ENCODE measurements around the gene C9.
"Not testable (repeated sequence)": the region's sequence is repeated elsewhere in the genome, so short reads cannot be mapped to it uniquely, and the experiment has no call there.

C9 gene

DNA sequence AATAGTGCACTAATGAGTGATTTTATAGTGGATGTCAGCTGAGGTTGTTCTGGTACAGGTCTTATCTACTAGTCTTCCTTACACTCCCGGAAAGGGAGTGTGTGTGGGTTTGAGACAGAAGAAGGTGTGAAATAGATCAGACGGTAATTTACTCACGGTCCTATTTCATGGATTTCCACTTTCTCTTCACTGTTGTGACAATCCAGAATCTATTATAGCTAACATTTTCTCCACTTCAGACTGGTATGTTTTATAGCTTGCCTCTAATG, 7.0 kb upstream of the C9 start:
- DNase-seq (ENCODE audit: low read depth in 2 of 2), result no peak

DNA sequence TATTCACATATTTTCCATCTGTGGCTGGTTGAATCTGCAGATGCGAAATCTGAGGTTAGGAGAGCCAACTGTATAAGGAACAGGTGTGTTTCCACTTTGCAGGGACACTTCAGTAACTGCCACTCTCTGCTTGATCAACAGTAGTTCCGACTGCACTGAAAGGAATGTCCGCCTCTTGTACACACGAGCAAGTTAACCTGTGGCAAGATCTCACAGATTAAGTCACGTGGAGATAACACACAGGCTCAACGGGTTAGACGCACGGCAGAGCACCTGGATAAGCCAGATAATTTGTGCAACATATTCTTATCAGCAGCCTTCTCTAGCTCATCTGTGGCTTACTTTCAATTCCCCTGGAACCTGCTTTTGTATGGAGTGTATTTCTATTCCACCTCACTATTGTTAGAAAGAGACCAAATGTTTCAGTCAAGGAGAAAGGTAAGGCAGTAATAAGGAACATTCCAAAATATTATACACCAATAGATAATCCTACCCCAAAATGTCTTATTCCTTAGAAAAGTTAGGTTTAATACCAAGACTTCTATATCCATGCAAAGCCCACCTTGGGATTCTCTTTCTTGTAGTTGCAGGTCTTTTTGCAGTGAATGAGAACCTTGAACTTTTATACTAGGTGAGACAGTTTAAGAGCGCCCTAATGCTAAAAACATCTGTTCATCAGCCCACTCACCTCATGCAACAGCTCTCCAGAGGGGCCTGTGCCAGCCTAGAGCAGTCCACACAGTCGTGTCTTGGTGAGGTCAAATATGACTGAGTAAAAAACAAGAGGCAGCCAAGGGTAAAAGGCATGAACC, 6.5 kb upstream of the C9 start:
- no peak for DNase-seq (ENCODE audit: low read depth in 2 of 2)

GRCh38 chr5:39369123-39369815, 5.0 kb upstream of the C9 start:
- DNase-seq (ENCODE audit: low read depth in 2 of 2), result no peak

GRCh38 chr5:39368116-39368515, 3.8 kb upstream of the C9 start:
- DNase-seq (ENCODE audit: low read depth in 2 of 2), result no peak

GRCh38 chr5:39367711-39368110, 3.4 kb upstream of the C9 start:
- DNase-seq (ENCODE audit: low read depth in 2 of 2), result no peak

GRCh38 chr5:39363217-39363616, 1.1 kb downstream of the C9 start:
- no peak for DNase-seq (ENCODE audit: low read depth in 2 of 2)

DNA sequence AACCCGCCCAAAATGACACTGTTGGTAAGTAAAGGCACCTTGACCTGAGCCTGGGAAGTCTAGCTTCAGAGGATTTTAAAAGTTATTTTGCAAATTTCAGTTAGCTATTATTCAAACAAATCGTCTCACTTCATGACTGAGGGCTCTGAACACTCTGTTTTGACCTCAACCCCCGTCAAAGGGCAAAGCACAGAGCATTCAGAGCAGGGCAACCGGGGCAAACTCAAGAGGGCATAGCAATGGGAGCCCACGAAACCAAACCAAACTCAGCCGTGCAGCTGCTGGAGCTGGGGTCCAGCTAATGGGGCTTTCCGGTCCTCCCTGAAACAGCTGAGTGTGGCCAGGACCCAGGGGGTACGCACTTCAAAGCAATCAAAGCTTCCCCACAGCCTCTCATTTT, 1.6 kb downstream of the C9 start:
- no peak for DNase-seq (ENCODE audit: low read depth in 2 of 2)

DNA sequence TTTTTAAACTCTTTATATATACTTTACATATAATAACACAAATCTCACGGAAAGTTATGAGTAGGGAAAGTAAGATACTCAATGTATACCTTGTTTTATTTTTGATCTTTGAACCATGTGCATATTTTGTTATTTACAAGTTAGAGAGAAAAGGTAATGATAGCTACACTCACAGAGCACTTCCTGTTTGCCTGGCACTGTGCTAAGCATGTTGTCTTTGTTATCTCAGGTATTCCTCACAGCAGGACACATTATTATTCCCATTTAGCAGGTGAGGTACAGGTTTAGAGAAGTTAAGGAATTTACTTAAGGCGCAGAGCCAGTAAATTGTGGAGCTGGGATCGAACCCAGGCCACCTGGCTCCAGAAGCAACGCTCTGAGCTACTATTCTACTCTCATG, 3.0 kb downstream of the C9 start:
- DNase-seq (ENCODE audit: low read depth in 2 of 2), result no peak

- no peak for DNase-seq (ENCODE audit: low read depth in 2 of 2)
Observed at GRCh38 chr5:39360471-39361111, 3.7 kb downstream of the C9 start.

DNA sequence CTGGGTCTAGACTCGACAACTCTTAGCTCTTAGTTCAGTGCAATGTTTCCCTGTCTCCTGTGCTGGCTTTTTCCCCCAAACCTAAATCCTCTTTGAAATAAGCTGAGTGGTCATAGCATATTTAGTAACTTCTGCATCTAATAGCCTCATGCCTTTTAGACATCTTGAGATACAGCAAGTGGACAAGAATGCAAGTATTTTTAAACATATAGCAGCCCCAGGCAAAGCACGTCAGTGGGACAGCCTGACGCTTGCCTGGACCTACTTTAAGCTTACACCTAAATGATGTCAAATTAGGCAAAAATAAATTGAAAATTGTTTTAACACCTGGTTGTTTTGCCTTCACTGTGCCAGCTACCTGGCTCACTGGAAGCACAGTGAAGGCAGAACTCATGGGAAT, 8.0 kb downstream of the C9 start:
- no peak for DNase-seq (ENCODE audit: low read depth in 2 of 2)

DNA sequence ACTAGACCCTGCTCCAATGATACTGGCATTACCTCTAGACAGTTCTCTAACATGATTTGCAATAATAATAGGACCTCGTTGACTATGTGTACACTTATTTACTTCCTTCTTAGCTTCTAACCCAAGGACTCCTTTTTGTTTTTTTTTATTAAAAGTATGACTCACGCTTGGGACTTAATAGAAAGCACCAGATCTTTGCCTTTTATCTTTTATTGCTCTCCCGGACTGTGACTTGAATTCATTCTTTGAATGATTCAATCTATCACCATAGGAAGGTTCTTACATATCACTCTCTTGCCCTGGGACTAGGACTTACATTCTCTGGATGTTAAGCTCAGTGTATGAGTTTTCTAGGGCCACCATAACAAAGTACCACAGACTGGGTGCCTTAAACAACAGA, 9.0 kb downstream of the C9 start:
- DNase-seq (ENCODE audit: low read depth in 2 of 2), result no peak

GRCh38 chr5:39353717-39354399, 10.4 kb downstream of the C9 start:
- DNase-seq (ENCODE audit: low read depth in 2 of 2), result no peak

DNA sequence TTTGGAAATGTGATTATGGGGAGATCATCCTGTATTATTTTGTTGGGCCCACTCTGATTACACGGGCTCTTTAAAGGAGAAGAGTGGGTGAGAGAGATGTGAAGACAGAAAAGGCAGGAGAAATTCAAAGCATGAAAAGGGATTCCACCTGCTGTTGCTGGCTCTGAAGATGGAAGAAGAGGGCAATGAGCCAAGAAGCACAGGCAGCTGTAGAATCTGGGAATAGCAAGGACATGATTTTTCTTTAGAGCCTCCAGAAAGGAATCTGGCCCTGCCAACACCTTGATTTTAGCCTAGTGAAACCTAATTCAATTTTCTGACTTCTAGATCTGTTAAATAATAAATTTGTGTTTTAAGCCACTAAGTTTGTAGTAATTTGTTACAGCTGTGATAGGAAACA, 11.3 kb downstream of the C9 start:
- DNase-seq (ENCODE audit: low read depth in 2 of 2), result no peak

DNA sequence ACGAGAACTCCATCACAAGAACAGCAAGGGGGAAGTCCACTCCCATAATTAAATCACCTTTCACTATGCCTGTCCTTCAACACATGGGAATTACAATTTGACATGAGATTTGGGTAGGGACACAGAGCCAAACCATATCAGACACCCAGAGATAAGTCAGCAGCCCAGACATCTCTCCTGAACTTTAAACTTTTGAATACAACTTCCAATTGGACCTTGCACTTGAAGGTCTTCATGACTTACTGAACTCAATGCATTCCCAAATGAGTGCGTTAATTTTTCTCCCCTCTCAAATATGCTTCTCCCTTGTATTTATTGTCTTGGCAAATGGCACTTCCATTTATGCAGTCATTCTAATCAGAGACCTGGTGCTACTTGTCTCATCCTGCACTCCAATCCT, 12.1 kb downstream of the C9 start:
- DNase-seq (ENCODE audit: low read depth in 2 of 2), result no peak

GRCh38 chr5:39349484-39349883, 14.8 kb downstream of the C9 start:
- no peak for DNase-seq (ENCODE audit: low read depth in 2 of 2)

- DNase-seq (ENCODE audit: low read depth in 2 of 2), result no peak
Observed at GRCh38 chr5:39342460-39342859, 21.8 kb downstream of the C9 start.

DNA sequence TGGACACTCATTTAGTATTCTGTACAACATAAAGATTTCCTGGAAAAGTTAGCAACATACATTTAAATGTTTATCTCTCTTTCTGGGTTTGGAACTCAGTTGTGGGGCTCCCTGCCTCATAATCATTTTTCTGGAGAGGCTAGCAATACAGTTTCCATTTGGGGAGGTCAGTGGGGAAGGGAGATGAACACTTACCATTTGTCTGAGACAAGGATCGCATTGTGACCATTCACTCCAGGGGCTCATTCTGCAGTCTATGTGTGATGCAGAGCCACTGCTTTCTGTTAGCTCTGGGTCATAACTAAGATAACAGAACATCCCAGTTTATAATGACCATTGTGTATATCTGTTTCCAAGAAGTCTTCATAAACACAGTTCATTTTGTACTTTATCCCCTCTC, 22.4 kb downstream of the C9 start:
- DNase-seq (ENCODE audit: low read depth in 2 of 2), result no peak

GRCh38 chr5:39340506-39340905, 23.8 kb downstream of the C9 start:
- no peak for DNase-seq (ENCODE audit: low read depth in 2 of 2)

DNA sequence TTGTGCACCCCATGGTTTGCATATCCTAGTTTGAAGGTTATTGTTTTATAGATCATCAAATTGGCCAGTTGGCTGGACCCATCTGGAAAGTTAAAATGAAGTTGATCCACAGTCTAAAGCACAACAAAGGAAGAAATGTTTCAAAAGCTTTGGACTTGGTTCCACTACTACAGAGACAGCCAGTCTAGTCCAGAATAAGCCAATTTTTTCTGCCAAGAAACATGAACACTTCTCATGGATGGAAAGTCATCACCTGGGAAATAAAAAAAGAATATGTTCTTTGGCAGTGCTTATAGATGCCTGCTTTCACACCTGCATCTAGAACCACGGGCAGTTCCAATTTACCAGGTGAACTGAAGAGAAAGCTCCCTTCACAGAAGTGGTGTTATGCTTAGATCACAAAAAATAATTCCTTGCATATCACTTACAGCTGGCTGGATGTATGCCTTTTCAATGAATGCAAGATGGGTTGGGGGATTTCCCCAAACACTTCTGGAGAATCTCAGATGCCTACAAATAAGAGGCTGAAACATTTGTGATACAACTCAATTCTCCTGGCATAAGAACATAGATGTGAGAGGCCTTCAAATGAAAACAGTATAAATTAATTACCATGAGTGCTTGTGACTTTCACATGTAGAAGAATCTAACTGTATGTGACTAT, 26.9 kb downstream of the C9 start:
- DNase-seq (ENCODE audit: low read depth in 2 of 2), result no peak

DNA sequence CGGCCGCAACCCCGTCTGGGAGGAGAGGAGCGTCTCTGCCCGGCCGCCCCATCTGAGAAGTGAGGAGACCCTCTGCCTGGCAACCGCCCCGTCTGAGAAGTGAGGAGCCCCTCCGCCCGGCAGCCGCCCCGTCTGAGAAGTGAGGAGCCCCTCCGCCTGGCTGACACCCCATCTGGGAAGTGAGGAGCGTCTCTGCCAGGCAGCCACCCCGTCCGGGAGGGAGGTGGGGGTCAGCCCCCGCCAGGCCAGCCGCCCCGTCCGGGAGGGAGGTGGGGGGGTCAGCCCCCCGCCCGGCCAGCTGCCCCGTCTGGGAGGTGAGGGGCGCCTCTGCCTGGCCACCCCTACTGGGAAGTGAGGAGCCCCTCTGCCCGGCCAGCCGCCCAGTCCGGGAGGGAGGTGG, 30.0 kb downstream of the C9 start:
- not testable (repeated sequence) for DNase-seq (ENCODE audit: low read depth in 2 of 2)

GRCh38 chr5:39333104-39333503, 31.2 kb downstream of the C9 start:
- DNase-seq (ENCODE audit: low read depth in 2 of 2), result no peak

DNA sequence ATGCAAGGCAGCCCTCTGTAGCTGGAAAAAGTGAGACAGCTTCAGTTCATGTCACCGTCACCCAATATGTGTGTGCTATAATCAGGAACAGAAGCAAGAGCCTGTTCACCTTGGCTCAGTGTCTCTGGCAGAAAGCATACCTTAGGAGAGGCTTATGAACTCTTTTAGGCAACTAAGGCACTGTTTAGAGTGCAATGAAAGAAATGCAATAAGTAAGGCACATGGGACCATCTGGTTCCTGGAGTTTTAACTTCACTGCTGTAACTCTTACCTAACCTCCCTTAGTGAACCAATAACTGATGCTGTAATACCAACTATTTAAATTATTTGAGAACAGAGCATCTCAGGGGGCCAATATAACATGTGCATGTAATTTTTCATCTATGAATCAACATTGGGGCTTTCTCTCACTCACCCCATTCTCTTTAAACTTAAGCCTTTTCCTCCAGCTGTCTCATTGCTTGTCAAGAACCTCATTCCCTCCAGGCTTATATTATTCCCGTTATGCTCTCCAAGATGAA, 32.4 kb downstream of the C9 start:
- DNase-seq (ENCODE audit: low read depth in 2 of 2), result no peak
